Lower leg skin (tissue), 3 donors: ENCODE results near the gene CTSE.

ENCODE experiments used
- CTCF ChIP-seq, 3 donors: fragments of 450-650 bp; IDR thresholded peaks; one replicate each; pipeline ENCODE4 v1.5.1; 2016; ENCODE audit warnings: antibody characterized with exemption in 3 of 3, mild to moderate bottlenecking in 3 of 3, moderate library complexity in 2 of 3
- POLR2A ChIP-seq, 2 donors: fragments of 450-650 bp; IDR thresholded peaks; one replicate each; pipeline ENCODE4 v1.6.1; 2016 to 2017; ENCODE audit warnings: antibody characterized with exemption in 2 of 2, mild to moderate bottlenecking in 1 of 2, moderate library complexity in 1 of 2

GRCh38 chr1:206040328-206040727, 16.6 kb upstream of the CTSE start:
- TF ChIP-seq CTCF (IDR thresholded peaks at IDR 0.05) (no peak), POLR2A (IDR thresholded peaks at IDR 0.05) (no peak)
